Forelimb muscle (tissue), 1 donor: Measurements from ENCODE around the gene USP6NL. TPM values are rescaled to one million over a fixed set of nuclear protein-coding genes. Genes with fewer than 3 reads are reported as not detected.
A peak's percentile ranks its signal among the peaks of the same experiment; 100 is the strongest.

Experiments used
- DNase-seq: peaks from one replicate; pipeline ENCODE4 v3.0.0-alpha.2; 2013; ENCODE audit warnings: low read depth
- polyA plus RNA-seq: library from polyadenylated mRNA; unstranded; fragments of 120-200 nt; gene quantifications from one replicate; pipeline ENCODE4 v1.2.1, GENCODE V29; 2013; ENCODE audit not compliant: insufficient read length

Gene USP6NL
- polyA plus RNA-seq, 1 donor: 7.7 TPM

- DNase-seq: no peak
These were observed 132.2 kb downstream of the USP6NL start for GRCh38 chr10:11479300-11479699.

- DNase-seq: no peak
These were observed 132.6 kb downstream of the USP6NL start for GRCh38 chr10:11478807-11479206.

- DNase-seq: no peak
These were observed 135.5 kb downstream of the USP6NL start for GRCh38 chr10:11475831-11476434.

GRCh38 chr10:11473128-11473760 lies 138.2 kb downstream of the USP6NL start:
- DNase-seq: no peak

GRCh38 chr10:11472158-11472753 lies 139.2 kb downstream of the USP6NL start:
- DNase-seq: peak; percentile 11

GRCh38 chr10:11469575-11470391 lies 141.7 kb downstream of the USP6NL start:
- DNase-seq: no peak

- DNase-seq: no peak
These were observed 143.2 kb downstream of the USP6NL start for GRCh38 chr10:11468126-11468742.

GRCh38 chr10:11465406-11465805 lies 146.0 kb downstream of the USP6NL start:
- no peak for DNase-seq

- DNase-seq: no peak
These were observed 148.3 kb downstream of the USP6NL start for GRCh38 chr10:11463111-11463510.

- no peak for DNase-seq
These were observed 149.4 kb downstream of the USP6NL start for GRCh38 chr10:11462071-11462470.

GRCh38 chr10:11457336-11457735 lies 154.1 kb downstream of the USP6NL start:
- DNase-seq: no peak

GRCh38 chr10:11454958-11455566 lies 156.4 kb downstream of the USP6NL start:
- no peak for DNase-seq

- DNase-seq: no peak
These were observed 157.3 kb downstream of the USP6NL start for GRCh38 chr10:11454160-11454559.

GRCh38 chr10:11451640-11452260 lies 159.7 kb downstream of the USP6NL start:
- DNase-seq: no peak

- no peak for DNase-seq
These were observed 161.0 kb downstream of the USP6NL start for GRCh38 chr10:11450427-11450826.

- DNase-seq: no peak
These were observed 161.7 kb downstream of the USP6NL start for GRCh38 chr10:11449761-11450160.

GRCh38 chr10:11448545-11449244 lies 162.8 kb downstream of the USP6NL start:
- no peak for DNase-seq

GRCh38 chr10:11448190-11448544 lies 163.3 kb downstream of the USP6NL start:
- no peak for DNase-seq

GRCh38 chr10:11447586-11447985 lies 163.9 kb downstream of the USP6NL start:
- no peak for DNase-seq

GRCh38 chr10:11446864-11447263 lies 164.6 kb downstream of the USP6NL start:
- no peak for DNase-seq

GRCh38 chr10:11446133-11446532 lies 165.3 kb downstream of the USP6NL start:
- no peak for DNase-seq
